ENCODE results near the gene PDE10A. TPM values are rescaled to one million over a fixed set of nuclear protein-coding genes. Genes with fewer than 3 reads are reported as not detected.

The PDE10A gene
- total RNA-seq, 1 experiment from 2014 or later: 3.1 TPM

DNA sequence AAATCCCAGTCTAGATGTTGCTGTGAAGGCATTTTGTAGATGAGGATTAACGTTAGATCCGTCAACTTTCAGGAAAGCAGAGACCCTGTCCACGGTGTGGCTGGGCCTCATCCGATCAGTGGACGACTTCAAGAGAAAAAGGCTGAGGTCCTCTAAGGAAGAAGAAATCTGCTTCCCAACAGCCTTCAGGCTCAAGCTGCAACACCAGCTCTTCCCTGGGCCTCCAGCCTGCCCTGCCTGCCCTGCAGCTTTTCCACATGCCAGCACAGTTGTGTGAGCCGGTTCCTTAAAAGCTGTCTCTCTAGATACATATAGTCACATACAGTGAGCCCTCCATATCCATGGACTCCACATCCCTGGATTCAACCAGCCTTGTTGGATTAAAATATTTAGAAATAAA, 14.1 kb upstream of the PDE10A start (continued):
- TF ChIP-seq, protein P1, sequence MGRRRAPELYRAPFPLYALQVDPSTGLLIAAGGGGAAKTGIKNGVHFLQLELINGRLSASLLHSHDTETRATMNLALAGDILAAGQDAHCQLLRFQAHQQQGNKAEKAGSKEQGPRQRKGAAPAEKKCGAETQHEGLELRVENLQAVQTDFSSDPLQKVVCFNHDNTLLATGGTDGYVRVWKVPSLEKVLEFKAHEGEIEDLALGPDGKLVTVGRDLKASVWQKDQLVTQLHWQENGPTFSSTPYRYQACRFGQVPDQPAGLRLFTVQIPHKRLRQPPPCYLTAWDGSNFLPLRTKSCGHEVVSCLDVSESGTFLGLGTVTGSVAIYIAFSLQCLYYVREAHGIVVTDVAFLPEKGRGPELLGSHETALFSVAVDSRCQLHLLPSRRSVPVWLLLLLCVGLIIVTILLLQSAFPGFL (CRISPR knock-in tag; IDR thresholded peaks at IDR 0.05; ENCODE audit: borderline replicate concordance): no peak
- TF ChIP-seq, protein P2, sequence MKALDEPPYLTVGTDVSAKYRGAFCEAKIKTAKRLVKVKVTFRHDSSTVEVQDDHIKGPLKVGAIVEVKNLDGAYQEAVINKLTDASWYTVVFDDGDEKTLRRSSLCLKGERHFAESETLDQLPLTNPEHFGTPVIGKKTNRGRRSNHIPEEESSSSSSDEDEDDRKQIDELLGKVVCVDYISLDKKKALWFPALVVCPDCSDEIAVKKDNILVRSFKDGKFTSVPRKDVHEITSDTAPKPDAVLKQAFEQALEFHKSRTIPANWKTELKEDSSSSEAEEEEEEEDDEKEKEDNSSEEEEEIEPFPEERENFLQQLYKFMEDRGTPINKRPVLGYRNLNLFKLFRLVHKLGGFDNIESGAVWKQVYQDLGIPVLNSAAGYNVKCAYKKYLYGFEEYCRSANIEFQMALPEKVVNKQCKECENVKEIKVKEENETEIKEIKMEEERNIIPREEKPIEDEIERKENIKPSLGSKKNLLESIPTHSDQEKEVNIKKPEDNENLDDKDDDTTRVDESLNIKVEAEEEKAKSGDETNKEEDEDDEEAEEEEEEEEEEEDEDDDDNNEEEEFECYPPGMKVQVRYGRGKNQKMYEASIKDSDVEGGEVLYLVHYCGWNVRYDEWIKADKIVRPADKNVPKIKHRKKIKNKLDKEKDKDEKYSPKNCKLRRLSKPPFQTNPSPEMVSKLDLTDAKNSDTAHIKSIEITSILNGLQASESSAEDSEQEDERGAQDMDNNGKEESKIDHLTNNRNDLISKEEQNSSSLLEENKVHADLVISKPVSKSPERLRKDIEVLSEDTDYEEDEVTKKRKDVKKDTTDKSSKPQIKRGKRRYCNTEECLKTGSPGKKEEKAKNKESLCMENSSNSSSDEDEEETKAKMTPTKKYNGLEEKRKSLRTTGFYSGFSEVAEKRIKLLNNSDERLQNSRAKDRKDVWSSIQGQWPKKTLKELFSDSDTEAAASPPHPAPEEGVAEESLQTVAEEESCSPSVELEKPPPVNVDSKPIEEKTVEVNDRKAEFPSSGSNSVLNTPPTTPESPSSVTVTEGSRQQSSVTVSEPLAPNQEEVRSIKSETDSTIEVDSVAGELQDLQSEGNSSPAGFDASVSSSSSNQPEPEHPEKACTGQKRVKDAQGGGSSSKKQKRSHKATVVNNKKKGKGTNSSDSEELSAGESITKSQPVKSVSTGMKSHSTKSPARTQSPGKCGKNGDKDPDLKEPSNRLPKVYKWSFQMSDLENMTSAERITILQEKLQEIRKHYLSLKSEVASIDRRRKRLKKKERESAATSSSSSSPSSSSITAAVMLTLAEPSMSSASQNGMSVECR (CRISPR knock-in tag; IDR thresholded peaks at IDR 0.05; ENCODE audit: borderline replicate concordance): no peak
- TF ChIP-seq CREB1 (CRISPR knock-in tag; IDR thresholded peaks at IDR 0.05): no peak

DNA sequence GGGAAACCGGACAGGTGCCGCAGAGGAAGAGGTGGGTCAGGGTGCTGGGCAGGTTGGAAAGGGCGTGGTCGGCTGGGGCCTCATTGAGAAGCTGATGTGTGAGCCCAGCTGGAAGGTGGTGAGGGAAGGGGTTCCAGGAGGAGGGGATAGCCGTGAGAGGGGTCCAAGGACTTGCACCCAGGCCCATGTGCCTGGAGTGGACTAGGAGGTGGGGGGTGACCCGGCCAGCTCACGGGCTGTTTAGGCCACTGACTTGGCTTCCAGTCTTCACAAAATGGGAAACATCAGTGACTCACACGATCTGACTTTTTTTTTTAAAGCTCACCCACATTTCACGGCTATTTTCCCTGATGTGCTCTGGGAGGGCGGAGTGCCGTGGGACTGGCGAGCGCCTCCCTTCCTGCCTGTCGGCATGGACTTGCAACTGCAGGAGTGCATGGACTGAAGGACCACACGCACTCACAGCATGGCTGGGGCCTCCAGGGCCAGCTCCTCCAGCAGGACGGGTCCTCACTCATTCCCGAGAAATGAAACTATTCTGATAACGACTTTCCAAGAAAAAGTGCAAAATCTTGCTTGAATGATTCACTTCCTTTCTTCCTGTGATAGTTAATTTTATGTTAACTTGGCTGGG, 13.5 kb upstream of the PDE10A start:
- H3K36me3 Mint-ChIP-seq: no peaks in the 10 kb centered on the region
- ChIA-PET POLR2A (no interaction called here), CTCF (interaction anchor here (0.5 to 0.9 kb wide), 2 partner anchors 236 to 421 kb away, joined by 4 to 5 read pairs; no protein-coding TSS in a partner anchor)
- H3K27ac Mint-ChIP-seq: no peak overlapping the region
- no peaks in the 10 kb centered on the region for H3K9me3 Mint-ChIP-seq
- H3K4me3 Mint-ChIP-seq: no peak overlapping the region
- ATAC-seq (peak; percentile 85), DNase-seq (ENCODE audit: low spot score) (peak; percentile 30)
- TF ChIP-seq, protein P3, sequence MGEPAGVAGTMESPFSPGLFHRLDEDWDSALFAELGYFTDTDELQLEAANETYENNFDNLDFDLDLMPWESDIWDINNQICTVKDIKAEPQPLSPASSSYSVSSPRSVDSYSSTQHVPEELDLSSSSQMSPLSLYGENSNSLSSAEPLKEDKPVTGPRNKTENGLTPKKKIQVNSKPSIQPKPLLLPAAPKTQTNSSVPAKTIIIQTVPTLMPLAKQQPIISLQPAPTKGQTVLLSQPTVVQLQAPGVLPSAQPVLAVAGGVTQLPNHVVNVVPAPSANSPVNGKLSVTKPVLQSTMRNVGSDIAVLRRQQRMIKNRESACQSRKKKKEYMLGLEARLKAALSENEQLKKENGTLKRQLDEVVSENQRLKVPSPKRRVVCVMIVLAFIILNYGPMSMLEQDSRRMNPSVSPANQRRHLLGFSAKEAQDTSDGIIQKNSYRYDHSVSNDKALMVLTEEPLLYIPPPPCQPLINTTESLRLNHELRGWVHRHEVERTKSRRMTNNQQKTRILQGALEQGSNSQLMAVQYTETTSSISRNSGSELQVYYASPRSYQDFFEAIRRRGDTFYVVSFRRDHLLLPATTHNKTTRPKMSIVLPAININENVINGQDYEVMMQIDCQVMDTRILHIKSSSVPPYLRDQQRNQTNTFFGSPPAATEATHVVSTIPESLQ (CRISPR knock-in tag; IDR thresholded peaks at IDR 0.05): no peak
- TF ChIP-seq NFATC4 (CRISPR knock-in tag; IDR thresholded peaks at IDR 0.05) (no peak), ZNF121 (CRISPR knock-in tag; IDR thresholded peaks at IDR 0.05) (no peak), MYBL2 (CRISPR knock-in tag; IDR thresholded peaks at IDR 0.05) (no peak), ZNF263 (CRISPR knock-in tag; IDR thresholded peaks at IDR 0.05; ENCODE audit: low read depth) (no peak), NFYB (CRISPR knock-in tag; conservative IDR thresholded peaks at IDR 0.05; ENCODE audit: low read depth) (no peak), OVOL2 (CRISPR knock-in tag; IDR thresholded peaks at IDR 0.05; ENCODE audit: borderline replicate concordance) (no peak)
- TF ChIP-seq, protein P4, sequence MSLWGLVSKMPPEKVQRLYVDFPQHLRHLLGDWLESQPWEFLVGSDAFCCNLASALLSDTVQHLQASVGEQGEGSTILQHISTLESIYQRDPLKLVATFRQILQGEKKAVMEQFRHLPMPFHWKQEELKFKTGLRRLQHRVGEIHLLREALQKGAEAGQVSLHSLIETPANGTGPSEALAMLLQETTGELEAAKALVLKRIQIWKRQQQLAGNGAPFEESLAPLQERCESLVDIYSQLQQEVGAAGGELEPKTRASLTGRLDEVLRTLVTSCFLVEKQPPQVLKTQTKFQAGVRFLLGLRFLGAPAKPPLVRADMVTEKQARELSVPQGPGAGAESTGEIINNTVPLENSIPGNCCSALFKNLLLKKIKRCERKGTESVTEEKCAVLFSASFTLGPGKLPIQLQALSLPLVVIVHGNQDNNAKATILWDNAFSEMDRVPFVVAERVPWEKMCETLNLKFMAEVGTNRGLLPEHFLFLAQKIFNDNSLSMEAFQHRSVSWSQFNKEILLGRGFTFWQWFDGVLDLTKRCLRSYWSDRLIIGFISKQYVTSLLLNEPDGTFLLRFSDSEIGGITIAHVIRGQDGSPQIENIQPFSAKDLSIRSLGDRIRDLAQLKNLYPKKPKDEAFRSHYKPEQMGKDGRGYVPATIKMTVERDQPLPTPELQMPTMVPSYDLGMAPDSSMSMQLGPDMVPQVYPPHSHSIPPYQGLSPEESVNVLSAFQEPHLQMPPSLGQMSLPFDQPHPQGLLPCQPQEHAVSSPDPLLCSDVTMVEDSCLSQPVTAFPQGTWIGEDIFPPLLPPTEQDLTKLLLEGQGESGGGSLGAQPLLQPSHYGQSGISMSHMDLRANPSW (CRISPR knock-in tag; conservative IDR thresholded peaks at IDR 0.05; ENCODE audit: low read depth): no peak
- no peaks in the 10 kb centered on the region for H3K27me3 Mint-ChIP-seq (ENCODE audit: low read depth)
- H3K4me1 Mint-ChIP-seq: peaks cover 38% of the 10 kb centered on the region

DNA sequence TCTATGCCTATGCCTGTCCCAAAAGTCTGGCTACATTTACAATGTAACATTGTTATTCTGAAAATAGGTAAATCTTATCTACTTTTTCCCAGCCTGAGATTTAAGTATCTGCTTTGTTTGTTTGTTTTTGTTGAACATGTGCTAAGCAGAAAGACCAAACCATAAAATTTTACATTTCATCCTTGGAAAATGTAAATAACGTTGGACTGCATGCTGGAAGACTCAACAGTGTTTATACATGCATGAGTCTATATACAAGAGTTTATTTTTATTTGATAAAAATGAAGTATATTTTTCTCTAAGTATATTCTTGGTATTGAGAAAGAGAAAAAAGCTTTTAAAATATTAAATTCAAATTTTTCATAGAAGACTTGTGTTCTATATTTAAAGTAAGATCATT, 12.1 kb upstream of the PDE10A start:
- ChIA-PET CTCF (interaction anchor here (1.9 kb wide), 1 partner anchor 235 kb away, joined by 7 read pairs; no protein-coding TSS in a partner anchor), POLR2A (no interaction called here)
- no peaks in the 10 kb centered on the region for H3K36me3 Mint-ChIP-seq
- ATAC-seq: no peak
- no peaks in the 10 kb centered on the region for H3K9me3 Mint-ChIP-seq
- H3K27me3 Mint-ChIP-seq (ENCODE audit: low read depth): no peaks in the 10 kb centered on the region
- peaks cover 46% of the 10 kb centered on the region for H3K4me1 Mint-ChIP-seq
- no peak overlapping the region for H3K27ac Mint-ChIP-seq
- no peak for DNase-seq (ENCODE audit: low spot score)
- no peak overlapping the region for H3K4me3 Mint-ChIP-seq
- TF ChIP-seq, protein P5, sequence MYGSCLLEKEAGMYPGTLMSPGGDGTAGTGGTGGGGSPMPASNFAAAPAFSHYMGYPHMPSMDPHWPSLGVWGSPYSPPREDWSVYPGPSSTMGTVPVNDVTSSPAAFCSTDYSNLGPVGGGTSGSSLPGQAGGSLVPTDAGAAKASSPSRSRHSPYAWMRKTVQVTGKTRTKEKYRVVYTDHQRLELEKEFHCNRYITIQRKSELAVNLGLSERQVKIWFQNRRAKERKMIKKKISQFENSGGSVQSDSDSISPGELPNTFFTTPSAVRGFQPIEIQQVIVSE (CRISPR knock-in tag; IDR thresholded peaks at IDR 0.05; ENCODE audit: borderline replicate concordance): no peak
- TF ChIP-seq, protein P6, sequence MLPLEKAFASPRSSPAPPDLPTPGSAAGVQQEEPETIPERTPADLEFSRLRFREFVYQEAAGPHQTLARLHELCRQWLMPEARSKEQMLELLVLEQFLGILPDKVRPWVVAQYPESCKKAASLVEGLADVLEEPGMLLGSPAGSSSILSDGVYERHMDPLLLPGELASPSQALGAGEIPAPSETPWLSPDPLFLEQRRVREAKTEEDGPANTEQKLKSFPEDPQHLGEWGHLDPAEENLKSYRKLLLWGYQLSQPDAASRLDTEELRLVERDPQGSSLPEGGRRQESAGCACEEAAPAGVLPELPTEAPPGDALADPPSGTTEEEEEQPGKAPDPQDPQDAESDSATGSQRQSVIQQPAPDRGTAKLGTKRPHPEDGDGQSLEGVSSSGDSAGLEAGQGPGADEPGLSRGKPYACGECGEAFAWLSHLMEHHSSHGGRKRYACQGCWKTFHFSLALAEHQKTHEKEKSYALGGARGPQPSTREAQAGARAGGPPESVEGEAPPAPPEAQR (CRISPR knock-in tag; IDR thresholded peaks at IDR 0.05): no peak
- no peak for TF ChIP-seq ZNF263 (CRISPR knock-in tag; IDR thresholded peaks at IDR 0.05; ENCODE audit: low read depth)
- TF ChIP-seq, protein P7, sequence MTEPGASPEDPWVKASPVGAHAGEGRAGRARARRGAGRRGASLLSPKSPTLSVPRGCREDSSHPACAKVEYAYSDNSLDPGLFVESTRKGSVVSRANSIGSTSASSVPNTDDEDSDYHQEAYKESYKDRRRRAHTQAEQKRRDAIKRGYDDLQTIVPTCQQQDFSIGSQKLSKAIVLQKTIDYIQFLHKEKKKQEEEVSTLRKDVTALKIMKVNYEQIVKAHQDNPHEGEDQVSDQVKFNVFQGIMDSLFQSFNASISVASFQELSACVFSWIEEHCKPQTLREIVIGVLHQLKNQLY (CRISPR knock-in tag; IDR thresholded peaks at IDR 0.05): no peak
- no peak for TF ChIP-seq NR3C1 (CRISPR knock-in tag; conservative IDR thresholded peaks at IDR 0.05; ENCODE audit: low read depth)
- TF ChIP-seq ZNF396 (CRISPR knock-in tag; IDR thresholded peaks at IDR 0.05; ENCODE audit: borderline replicate concordance): no peak
- TF ChIP-seq, protein P8, sequence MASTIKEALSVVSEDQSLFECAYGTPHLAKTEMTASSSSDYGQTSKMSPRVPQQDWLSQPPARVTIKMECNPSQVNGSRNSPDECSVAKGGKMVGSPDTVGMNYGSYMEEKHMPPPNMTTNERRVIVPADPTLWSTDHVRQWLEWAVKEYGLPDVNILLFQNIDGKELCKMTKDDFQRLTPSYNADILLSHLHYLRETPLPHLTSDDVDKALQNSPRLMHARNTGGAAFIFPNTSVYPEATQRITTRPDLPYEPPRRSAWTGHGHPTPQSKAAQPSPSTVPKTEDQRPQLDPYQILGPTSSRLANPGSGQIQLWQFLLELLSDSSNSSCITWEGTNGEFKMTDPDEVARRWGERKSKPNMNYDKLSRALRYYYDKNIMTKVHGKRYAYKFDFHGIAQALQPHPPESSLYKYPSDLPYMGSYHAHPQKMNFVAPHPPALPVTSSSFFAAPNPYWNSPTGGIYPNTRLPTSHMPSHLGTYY (CRISPR knock-in tag; IDR thresholded peaks at IDR 0.05): no peak

Measured in WTC11 (cell line).